ENCODE results near the gene DIAPH3.

The DIAPH3 gene

GRCh38 chr13:59842507-59842906, 321.2 kb downstream of the DIAPH3 start:
- no peaks in the 10 kb centered on the region for H3K36me3 ChIP-seq (ENCODE audit: insufficient read depth, low read length)
- no peak overlapping the region for H3K4me2 ChIP-seq (ENCODE audit: low read depth, low read length, poor library complexity, severe bottlenecking)
- H3K9me3 ChIP-seq (ENCODE audit: insufficient read depth, low read depth, low read length): no peaks in the 10 kb centered on the region
- H3K27me3 ChIP-seq (ENCODE audit: insufficient read depth, low read length, poor library complexity, severe bottlenecking): no peaks in the 10 kb centered on the region
- H2AFZ ChIP-seq (ENCODE audit: low read length): no peak overlapping the region
- H3K9me2 ChIP-seq (replicated peaks; ENCODE audit: low read depth, low read length): no peaks in the 10 kb centered on the region
- no peaks in the 10 kb centered on the region for H3K4me1 ChIP-seq (ENCODE audit: insufficient read depth, low read length, poor library complexity, severe bottlenecking)
- no peaks in the 10 kb centered on the region for H3F3A ChIP-seq (ENCODE audit: low read depth)
- no peaks in the 10 kb centered on the region for H3K79me2 ChIP-seq (ENCODE audit: insufficient read depth, low read length)
- no peaks in the 10 kb centered on the region for H4K20me1 ChIP-seq (ENCODE audit: insufficient read depth, low read length, poor library complexity, severe bottlenecking)
- TF ChIP-seq CTCF (conservative IDR thresholded peaks at IDR 0.05; ENCODE audit: low read length) (no peak), EZH2phosphoT487 (IDR thresholded peaks at IDR 0.05; ENCODE audit: borderline replicate concordance) (no peak)
- no peak overlapping the region for H3K9ac ChIP-seq (ENCODE audit: low read depth, low read length, poor library complexity, severe bottlenecking)
- H3K4me3 ChIP-seq (ENCODE audit: low read length, poor library complexity, severe bottlenecking): no peak overlapping the region

- H3K9me2 ChIP-seq (replicated peaks; ENCODE audit: low read depth, low read length): no peaks in the 10 kb centered on the region
- H3K4me3 ChIP-seq (ENCODE audit: low read length, poor library complexity, severe bottlenecking): no peak overlapping the region
- H3K9me3 ChIP-seq (ENCODE audit: insufficient read depth, low read depth, low read length): no peaks in the 10 kb centered on the region
- H2AFZ ChIP-seq (ENCODE audit: low read length): no peak overlapping the region
- H3F3A ChIP-seq (ENCODE audit: low read depth): no peaks in the 10 kb centered on the region
- H3K9ac ChIP-seq (ENCODE audit: low read depth, low read length, poor library complexity, severe bottlenecking): no peak overlapping the region
- H4K20me1 ChIP-seq (ENCODE audit: insufficient read depth, low read length, poor library complexity, severe bottlenecking): no peaks in the 10 kb centered on the region
- no peak overlapping the region for H3K4me2 ChIP-seq (ENCODE audit: low read depth, low read length, poor library complexity, severe bottlenecking)
- H3K27me3 ChIP-seq (ENCODE audit: insufficient read depth, low read length, poor library complexity, severe bottlenecking): no peaks in the 10 kb centered on the region
- peaks cover 8% of the 10 kb centered on the region for H3K4me1 ChIP-seq (ENCODE audit: insufficient read depth, low read length, poor library complexity, severe bottlenecking)
- no peak for TF ChIP-seq CTCF (conservative IDR thresholded peaks at IDR 0.05; ENCODE audit: low read length)
- TF ChIP-seq EZH2phosphoT487 (IDR thresholded peaks at IDR 0.05; ENCODE audit: borderline replicate concordance): no peak
- H3K36me3 ChIP-seq (ENCODE audit: insufficient read depth, low read length): no peaks in the 10 kb centered on the region
- H3K79me2 ChIP-seq (ENCODE audit: insufficient read depth, low read length): no peaks in the 10 kb centered on the region
Observed at GRCh38 chr13:59839186-59839585, 324.5 kb downstream of the DIAPH3 start.

- no peak for TF ChIP-seq EZH2phosphoT487 (IDR thresholded peaks at IDR 0.05; ENCODE audit: borderline replicate concordance)
- TF ChIP-seq CTCF (conservative IDR thresholded peaks at IDR 0.05; ENCODE audit: low read length): no peak
- Histone ChIP-seq H3K9me2 (replicated peaks; ENCODE audit: low read depth, low read length) (no peaks in the 10 kb centered on the region), H3F3A (ENCODE audit: low read depth) (no peaks in the 10 kb centered on the region), H3K36me3 (ENCODE audit: insufficient read depth, low read length) (no peaks in the 10 kb centered on the region), H4K20me1 (ENCODE audit: insufficient read depth, low read length, poor library complexity, severe bottlenecking) (no peaks in the 10 kb centered on the region), H3K4me3 (ENCODE audit: low read length, poor library complexity, severe bottlenecking) (no peak overlapping the region), H3K79me2 (ENCODE audit: insufficient read depth, low read length) (no peaks in the 10 kb centered on the region), H3K27me3 (ENCODE audit: insufficient read depth, low read length, poor library complexity, severe bottlenecking) (no peaks in the 10 kb centered on the region), H3K4me2 (ENCODE audit: low read depth, low read length, poor library complexity, severe bottlenecking) (peak overlapping the region; percentile 10), H3K9me3 (ENCODE audit: insufficient read depth, low read depth, low read length) (no peaks in the 10 kb centered on the region), H3K4me1 (ENCODE audit: insufficient read depth, low read length, poor library complexity, severe bottlenecking) (peaks cover 8% of the 10 kb centered on the region), H3K9ac (ENCODE audit: low read depth, low read length, poor library complexity, severe bottlenecking) (no peak overlapping the region), H2AFZ (ENCODE audit: low read length) (no peak overlapping the region)
Observed at GRCh38 chr13:59837101-59837500, 326.6 kb downstream of the DIAPH3 start.
